ENCODE measurements around the gene AMPD1. TPM values are rescaled to one million over a fixed set of nuclear protein-coding genes. Genes with fewer than 3 reads are reported as not detected.
A peak's percentile ranks its signal among the peaks of the same experiment; 100 is the strongest.

AMPD1 gene
- total RNA-seq, 2 experiments from 2014 or later: not detected

DNA sequence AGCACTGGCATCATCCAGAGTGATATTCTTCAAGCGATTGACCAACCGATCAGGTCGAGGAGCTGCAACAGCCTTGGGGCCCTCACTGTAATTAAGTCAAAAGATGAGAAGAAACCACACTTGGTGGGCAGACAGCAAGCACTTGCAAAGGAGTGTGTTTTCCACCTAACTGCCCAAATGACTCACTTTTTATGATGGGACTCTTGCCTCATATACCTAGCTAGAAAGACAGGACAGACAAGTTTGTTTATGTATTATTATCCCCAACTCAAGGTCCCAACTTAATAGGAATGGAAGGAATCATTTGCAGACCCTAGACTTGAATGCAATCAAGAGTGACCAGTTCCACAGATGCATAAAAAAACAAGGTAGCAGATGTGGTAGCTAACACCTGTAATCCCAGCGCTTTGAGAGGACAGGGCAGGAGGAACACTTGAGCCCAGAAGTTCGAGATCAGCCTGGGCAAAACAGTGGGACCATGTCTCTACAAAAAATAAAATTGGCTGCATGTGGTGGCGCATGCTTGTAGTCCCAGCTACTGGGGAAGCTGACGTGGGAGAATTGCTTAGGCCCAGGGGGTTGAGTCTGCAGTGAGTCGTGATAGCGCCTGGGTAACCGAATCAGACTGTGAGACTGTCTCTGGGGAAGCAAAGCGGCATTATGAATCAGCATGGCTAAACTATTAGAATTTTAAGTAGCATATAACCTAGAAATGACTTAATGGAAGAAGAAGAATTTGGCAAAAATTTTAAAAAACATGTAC lies 23.5 kb upstream of the AMPD1 start:
- Mint-ChIP-seq H3K27me3 (ENCODE audit: low read depth) (no peaks in the 10 kb centered on the region), H3K36me3 (ENCODE audit: low read depth) (peaks cover 71% of the 10 kb centered on the region), H3K4me3 (no peak overlapping the region), H3K9me3 (ENCODE audit: insufficient read depth) (no peaks in the 10 kb centered on the region), H3K27ac (peak overlapping the region; percentile 24), H3K4me1 (ENCODE audit: low read depth) (peaks cover 23% of the 10 kb centered on the region)
- ChIA-PET POLR2A (no interaction called here), CTCF (no interaction called here)
- ATAC-seq: no peak
- no peak for DNase-seq

DNA sequence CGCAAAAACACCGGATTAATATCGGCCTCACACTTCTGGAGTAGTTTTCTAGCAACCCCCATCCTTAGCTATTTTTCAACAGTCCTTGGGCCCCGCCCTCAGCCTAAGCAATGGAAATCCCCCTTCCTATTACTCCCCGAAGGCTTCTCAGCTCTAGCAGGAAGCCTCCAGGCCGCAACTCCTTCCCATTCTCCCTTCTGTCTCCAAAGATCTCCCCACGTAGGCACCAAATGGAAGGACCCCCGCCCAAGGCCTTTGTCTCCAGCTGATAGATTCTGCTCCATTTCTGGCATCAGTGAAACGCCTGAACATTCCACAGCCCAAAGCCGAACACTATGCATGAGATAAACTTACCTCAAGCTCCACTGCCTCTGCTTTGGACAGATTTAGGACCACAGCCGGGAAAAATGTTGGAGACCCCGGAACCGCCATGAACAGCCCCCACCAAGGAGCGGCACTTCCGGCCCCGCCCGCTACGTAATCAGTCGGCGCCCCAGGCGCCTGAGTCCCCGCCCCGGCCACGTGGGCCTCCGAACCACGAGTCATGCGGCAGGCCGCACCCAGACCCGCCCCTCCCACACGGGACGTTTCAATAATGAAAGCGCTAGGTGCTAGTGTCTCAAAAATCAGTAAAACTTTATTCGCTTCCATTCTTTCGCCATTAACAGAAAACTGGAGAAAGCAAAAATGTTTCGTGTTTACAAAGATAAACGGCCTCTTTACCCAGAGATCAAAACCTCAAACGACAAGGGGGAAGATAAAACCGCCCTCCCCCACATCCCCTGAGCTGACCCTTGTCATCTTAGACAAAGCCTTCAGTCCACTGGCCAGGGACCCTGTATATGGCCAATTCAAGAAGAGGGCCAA lies 21.2 kb upstream of the AMPD1 start, which contains the start of gene NRAS:
Gene NRAS, minus strand, starts transcription at position 468 of the 867 bp plus-strand sequence. CDS start 611 bp downstream, outside the sequence.
- Mint-ChIP-seq H3K9me3 (ENCODE audit: insufficient read depth) (no peaks in the 10 kb centered on the region), H3K4me1 (ENCODE audit: low read depth) (peaks cover 23% of the 10 kb centered on the region), H3K4me3 (peak within 1 kb of the TSS; percentile 95), H3K27ac (peak within 1 kb of the TSS; percentile 99), H3K27me3 (ENCODE audit: low read depth) (no peaks in the 10 kb centered on the region), H3K36me3 (ENCODE audit: low read depth) (peaks cover 69% of the 10 kb centered on the region)
- peak; percentile 97 for DNase-seq
- ChIA-PET POLR2A (interaction anchor here (0.5 to 2.2 kb wide), 15 partner anchors 11 to 249 kb away, joined by 3 to 14 read pairs (median 3); partner anchors contain the start of genes BCAS2 and CSDE1), CTCF (interaction anchor here (0.9 to 2.0 kb wide), 8 partner anchors 10 to 375 kb away, joined by 3 to 10 read pairs (median 4); partner anchors contain the start of genes CSDE1, DENND2C and SIKE1)
- ATAC-seq: peak; percentile 96

DNA sequence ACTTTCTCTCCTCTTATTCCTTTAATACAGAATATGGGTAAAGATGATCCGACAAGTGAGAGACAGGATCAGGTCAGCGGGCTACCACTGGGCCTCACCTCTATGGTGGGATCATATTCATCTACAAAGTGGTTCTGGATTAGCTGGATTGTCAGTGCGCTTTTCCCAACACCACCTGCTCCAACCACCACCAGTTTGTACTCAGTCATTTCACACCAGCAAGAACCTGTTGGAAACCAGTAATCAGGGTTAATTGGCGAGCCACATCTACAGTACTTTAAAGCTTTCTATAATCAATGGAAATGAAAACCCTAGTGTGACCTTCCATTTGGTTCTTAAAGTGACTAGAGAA lies 20.6 kb upstream of the AMPD1 start:
- no peaks in the 10 kb centered on the region for H3K27me3 Mint-ChIP-seq (ENCODE audit: low read depth)
- peak overlapping the region; percentile 95 for H3K4me3 Mint-ChIP-seq
- CTCF ChIA-PET: interaction anchor here (0.7 to 2.0 kb wide), 9 partner anchors 9 to 375 kb away, joined by 3 to 10 read pairs (median 4); partner anchors contain the start of genes CSDE1, DENND2C and SIKE1
- peaks cover 65% of the 10 kb centered on the region for H3K36me3 Mint-ChIP-seq (ENCODE audit: low read depth)
- no peak for ATAC-seq
- no peaks in the 10 kb centered on the region for H3K9me3 Mint-ChIP-seq (ENCODE audit: insufficient read depth)
- H3K4me1 Mint-ChIP-seq (ENCODE audit: low read depth): peaks cover 23% of the 10 kb centered on the region
- peak overlapping the region; percentile 99 for H3K27ac Mint-ChIP-seq
- no peak for DNase-seq
- POLR2A ChIA-PET: interaction anchor here (0.5 to 2.2 kb wide), 14 partner anchors 10 to 249 kb away, joined by 3 to 14 read pairs (median 3); partner anchors contain the start of genes BCAS2 and CSDE1

- CTCF ChIA-PET: no interaction called here
- H3K36me3 Mint-ChIP-seq (ENCODE audit: low read depth): peaks cover 54% of the 10 kb centered on the region
- ATAC-seq: no peak
- H3K27ac Mint-ChIP-seq: no peak overlapping the region
- H3K9me3 Mint-ChIP-seq (ENCODE audit: insufficient read depth): no peaks in the 10 kb centered on the region
- POLR2A ChIA-PET: interaction anchor here (0.7 kb wide), 1 partner anchor 45 kb away, joined by 3 read pairs; the partner anchor contains the start of gene CSDE1
- H3K4me1 Mint-ChIP-seq (ENCODE audit: low read depth): peaks cover 21% of the 10 kb centered on the region
- no peak for DNase-seq
- H3K27me3 Mint-ChIP-seq (ENCODE audit: low read depth): no peaks in the 10 kb centered on the region
- no peak overlapping the region for H3K4me3 Mint-ChIP-seq
Measured at GRCh38 chr1:114712977-114713376, 17.6 kb upstream of the AMPD1 start.

GRCh38 chr1:114710360-114710759 lies 15.0 kb upstream of the AMPD1 start:
- Mint-ChIP-seq H3K27ac (peak overlapping the region; percentile 44), H3K9me3 (ENCODE audit: insufficient read depth) (no peaks in the 10 kb centered on the region), H3K4me1 (ENCODE audit: low read depth) (peaks cover 7% of the 10 kb centered on the region), H3K27me3 (ENCODE audit: low read depth) (no peaks in the 10 kb centered on the region), H3K4me3 (no peak overlapping the region), H3K36me3 (ENCODE audit: low read depth) (peaks cover 59% of the 10 kb centered on the region)
- ChIA-PET CTCF (interaction anchor here (1.6 kb wide), 1 partner anchor 364 kb away, joined by 4 read pairs; no protein-coding TSS in a partner anchor), POLR2A (no interaction called here)
- ATAC-seq: no peak
- DNase-seq: no peak

DNA sequence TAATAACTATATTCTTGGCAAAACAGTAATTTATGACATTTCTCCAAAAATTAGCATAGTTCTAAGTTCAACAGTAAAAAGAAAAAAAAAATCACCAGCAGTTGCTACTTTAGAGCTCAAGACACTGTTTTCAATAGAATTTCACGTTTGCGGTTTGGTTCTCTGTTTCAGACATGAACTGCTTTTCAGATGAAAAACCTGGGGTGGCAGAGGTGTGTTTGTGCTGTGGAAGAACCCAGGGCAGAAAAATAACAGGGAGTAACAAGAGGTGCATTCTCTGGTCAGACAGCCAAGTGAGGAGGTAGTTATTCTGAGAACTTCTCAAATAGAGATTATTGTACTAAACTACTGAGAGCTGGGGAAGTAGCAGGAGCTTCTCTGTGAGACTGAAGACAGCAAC lies 12.3 kb upstream of the AMPD1 start:
- POLR2A ChIA-PET: no interaction called here
- Mint-ChIP-seq H3K9me3 (ENCODE audit: insufficient read depth) (no peaks in the 10 kb centered on the region), H3K36me3 (ENCODE audit: low read depth) (peaks cover 50% of the 10 kb centered on the region), H3K4me1 (ENCODE audit: low read depth) (peaks cover 3% of the 10 kb centered on the region), H3K27ac (no peak overlapping the region), H3K4me3 (no peak overlapping the region), H3K27me3 (ENCODE audit: low read depth) (no peaks in the 10 kb centered on the region)
- ATAC-seq (no peak), DNase-seq (no peak)
- CTCF ChIA-PET: interaction anchor here (1.2 kb wide), 1 partner anchor 8 kb away, joined by 3 read pairs; no protein-coding TSS in a partner anchor

- DNase-seq: no peak
- Mint-ChIP-seq H3K36me3 (ENCODE audit: low read depth) (peaks cover 27% of the 10 kb centered on the region), H3K4me1 (ENCODE audit: low read depth) (peaks cover 6% of the 10 kb centered on the region), H3K27me3 (ENCODE audit: low read depth) (peaks cover 2% of the 10 kb centered on the region), H3K9me3 (ENCODE audit: insufficient read depth) (no peaks in the 10 kb centered on the region), H3K4me3 (no peak overlapping the region), H3K27ac (no peak overlapping the region)
- no peak for ATAC-seq
- ChIA-PET POLR2A (no interaction called here), CTCF (interaction anchor here (0.9 to 1.0 kb wide), 2 partner anchors 8 to 13 kb away, joined by 3 read pairs; partner anchors contain the start of gene AMPD1)
Measured at GRCh38 chr1:114703242-114703641, 7.9 kb upstream of the AMPD1 start.

- no peak overlapping the region for H3K4me3 Mint-ChIP-seq
- peaks cover 6% of the 10 kb centered on the region for H3K4me1 Mint-ChIP-seq (ENCODE audit: low read depth)
- peaks cover 24% of the 10 kb centered on the region for H3K36me3 Mint-ChIP-seq (ENCODE audit: low read depth)
- CTCF ChIA-PET: interaction anchor here (0.9 kb wide), 1 partner anchor 13 kb away, joined by 3 read pairs; no protein-coding TSS in a partner anchor
- H3K27me3 Mint-ChIP-seq (ENCODE audit: low read depth): peaks cover 2% of the 10 kb centered on the region
- no peak overlapping the region for H3K27ac Mint-ChIP-seq
- DNase-seq: no peak
- POLR2A ChIA-PET: no interaction called here
- ATAC-seq: no peak
- no peaks in the 10 kb centered on the region for H3K9me3 Mint-ChIP-seq (ENCODE audit: insufficient read depth)
Measured at GRCh38 chr1:114702737-114703136, 7.4 kb upstream of the AMPD1 start.

DNA sequence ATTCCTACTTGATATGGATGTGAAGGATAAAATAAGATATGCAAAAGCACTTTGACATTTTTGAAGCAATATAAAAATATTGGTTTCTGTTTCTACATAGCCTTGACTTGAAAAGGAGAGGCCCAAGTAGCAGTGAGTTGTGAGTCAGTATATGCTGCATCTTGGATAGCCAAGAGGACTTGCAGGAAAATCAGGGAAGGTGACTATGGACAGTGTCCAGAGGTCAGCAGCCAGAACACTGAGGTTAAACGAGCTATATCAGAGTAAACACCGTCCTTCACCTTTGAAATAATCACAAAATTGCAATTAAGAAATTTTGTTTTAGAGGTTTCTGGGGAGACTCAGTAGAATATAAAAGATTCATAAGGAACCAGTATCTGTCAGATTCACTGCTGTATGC lies 6.6 kb upstream of the AMPD1 start:
- Mint-ChIP-seq H3K9me3 (ENCODE audit: insufficient read depth) (no peaks in the 10 kb centered on the region), H3K27ac (no peak overlapping the region), H3K4me3 (no peak overlapping the region), H3K36me3 (ENCODE audit: low read depth) (peaks cover 16% of the 10 kb centered on the region), H3K27me3 (ENCODE audit: low read depth) (peaks cover 4% of the 10 kb centered on the region), H3K4me1 (ENCODE audit: low read depth) (peaks cover 6% of the 10 kb centered on the region)
- no peak for ATAC-seq
- CTCF ChIA-PET: no interaction called here
- POLR2A ChIA-PET: no interaction called here
- DNase-seq: no peak

DNA sequence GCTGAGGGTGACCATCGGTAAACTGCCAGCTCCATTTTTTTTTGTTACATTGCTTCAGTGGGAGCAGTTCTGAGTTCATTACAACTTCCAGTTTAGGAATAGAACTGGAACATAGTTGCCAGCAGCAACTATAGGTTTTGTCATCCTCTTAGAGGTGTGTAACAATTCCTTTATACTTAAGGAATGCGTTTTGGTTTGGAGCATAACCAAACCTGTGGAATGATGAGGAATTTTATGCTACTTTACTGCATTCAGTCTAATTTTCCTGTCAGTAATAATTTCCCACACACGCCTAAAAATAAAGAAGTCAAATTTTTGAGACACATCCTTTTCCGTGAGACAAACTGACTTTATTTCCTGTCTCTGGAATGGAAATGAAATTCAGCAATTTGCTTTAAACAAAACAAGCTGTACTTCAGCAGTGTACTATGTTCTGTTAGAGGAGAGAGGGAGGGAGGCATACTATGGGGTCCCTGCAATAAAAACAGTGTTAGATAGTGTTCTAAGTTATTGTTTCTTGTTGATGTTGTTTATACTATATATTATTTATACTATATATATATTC lies 4.8 kb upstream of the AMPD1 start:
- no peak overlapping the region for H3K27ac Mint-ChIP-seq
- no peak for DNase-seq
- POLR2A ChIA-PET: no interaction called here
- H3K27me3 Mint-ChIP-seq (ENCODE audit: low read depth): peaks cover 9% of the 10 kb centered on the region
- peaks cover 3% of the 10 kb centered on the region for H3K36me3 Mint-ChIP-seq (ENCODE audit: low read depth)
- peaks cover 6% of the 10 kb centered on the region for H3K4me1 Mint-ChIP-seq (ENCODE audit: low read depth)
- ATAC-seq: no peak
- H3K9me3 Mint-ChIP-seq (ENCODE audit: insufficient read depth): no peaks in the 10 kb centered on the region
- CTCF ChIA-PET: no interaction called here
- H3K4me3 Mint-ChIP-seq: no peak overlapping the region

GRCh38 chr1:114696810-114697209 lies 1.5 kb upstream of the AMPD1 start:
- Mint-ChIP-seq H3K4me1 (ENCODE audit: low read depth) (no peaks in the 10 kb centered on the region), H3K9me3 (ENCODE audit: insufficient read depth) (no peaks in the 10 kb centered on the region), H3K27ac (no peak overlapping the region), H3K27me3 (ENCODE audit: low read depth) (peaks cover 9% of the 10 kb centered on the region), H3K36me3 (ENCODE audit: low read depth) (no peaks in the 10 kb centered on the region), H3K4me3 (no peak overlapping the region)
- ChIA-PET CTCF (interaction anchor here (1.6 kb wide), 1 partner anchor 350 kb away, joined by 5 read pairs; no protein-coding TSS in a partner anchor), POLR2A (no interaction called here)
- ATAC-seq (no peak), DNase-seq (no peak)
